ENCODE data around the gene LYVE1.

DNA sequence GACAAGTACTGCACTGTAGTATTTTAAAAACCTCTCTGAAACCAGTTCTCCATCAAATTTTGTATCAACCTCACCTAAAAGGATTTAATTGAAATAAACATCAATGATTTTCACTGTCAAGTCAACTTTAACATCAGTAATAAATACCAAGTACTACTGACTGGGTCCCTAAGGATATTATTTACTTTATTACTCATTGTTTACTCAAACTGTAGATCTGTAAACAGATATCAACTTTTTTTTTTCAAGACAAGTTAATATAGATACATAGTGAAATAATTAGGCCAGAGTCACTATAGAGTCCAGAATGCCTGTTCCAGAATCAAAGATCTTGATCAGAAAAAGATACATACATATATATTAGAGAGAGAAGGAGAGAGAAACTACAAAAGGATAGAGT lies 29.1 kb downstream of the LYVE1 start:
- TF ChIP-seq CTCF (conservative IDR thresholded peaks at IDR 0.05) (no peak), ZFX (IDR thresholded peaks at IDR 0.05) (no peak)

Measured in C4-2B (cell line).